Tibial nerve (tissue), 4 donors: ENCODE data around the gene EXD3. TPM values are rescaled to one million over a fixed set of nuclear protein-coding genes. Genes with fewer than 3 reads are reported as not detected.

ENCODE experiments used
- DNase-seq, 2 donors: peaks; one replicate each; pipeline ENCODE4 v3.0.0-alpha.2; 2019; ENCODE audit warnings: low spot score in 2 of 2
- H3K27ac ChIP-seq, 4 donors: fragments of 200-600 bp; sonication (generic) in 3 of 4; one replicate each; pipeline ENCODE4 v1.5.1; 2017 to 2019; ENCODE audit warnings: mild to moderate bottlenecking in 1 of 4
- H3K27me3 ChIP-seq, 2 donors: fragments of 200-600 bp; sonication (generic) in 1 of 2; one replicate each; pipeline versions ENCODE4 v1.5.1 to v1.6.0; 2017 to 2019
- H3K36me3 ChIP-seq, 3 donors: fragments of 200-600 bp; sonication (generic); one replicate each; pipeline ENCODE4 v1.5.1; 2018 to 2019
- H3K4me1 ChIP-seq, 4 donors: fragments of 200-600 bp; sonication (generic) in 3 of 4; one replicate each; pipeline ENCODE4 v1.5.1; 2017 to 2019
- H3K4me3 ChIP-seq, 4 donors: fragments of 200-600 bp; sonication (generic) in 3 of 4; one replicate each; pipeline ENCODE4 v1.5.1; 2017 to 2019; ENCODE audit warnings: mild to moderate bottlenecking in 1 of 4, moderate library complexity in 1 of 4
- H3K9me3 ChIP-seq, 4 donors: fragments of 200-600 bp; sonication (generic) in 3 of 4; one replicate each; pipeline ENCODE4 v1.5.1; 2017 to 2019
- EP300 ChIP-seq, 2 donors: sonication (generic); formaldehyde crosslinking; IDR thresholded peaks; one replicate each; pipeline ENCODE4 v1.6.1; 2017; ENCODE audit warnings: antibody characterized with exemption in 2 of 2, mild to moderate bottlenecking in 1 of 2
- POLR2A ChIP-seq, 2 donors: fragments of 450-650 bp; IDR thresholded peaks; one replicate each; pipeline ENCODE4 v1.6.1; 2017; ENCODE audit warnings: antibody characterized with exemption in 2 of 2, mild to moderate bottlenecking in 2 of 2, moderate library complexity in 2 of 2
- WGBS, 2 donors: methylation state at CpG; one replicate each; pipeline ENCODE4 v1.1.5; 2018; 5-methylcytosine and 5-hydroxymethylcytosine counted together
- total RNA-seq, 4 donors: library from RNA; depleted of rRNA; stranded (reverse); fragments of >200 nt; gene quantifications; one replicate each; pipeline ENCODE4 v1.1.0, GENCODE V29; 2016
- TF ChIP-seq, protein P1 (sequence below), 5 experiments: fragments of 200-600 bp in 3 of 5; fragments of 450-650 bp in 2 of 5; sonication (generic) in 3 of 5; IDR thresholded peaks; one replicate each; pipeline ENCODE4 v1.5.1; 2016 to 2019; ENCODE audit warnings: antibody characterized with exemption in 5 of 5, mild to moderate bottlenecking in 3 of 5, moderate library complexity in 2 of 5

The EXD3 gene
- total RNA-seq, 4 donors from 2014 or later = 27.6 to 99.9 (median 55.2) TPM

- H3K4me1 ChIP-seq = peaks cover 0 to 15% (median 0%) of the 10 kb centered on the region in 4 donors
- no peak for DNase-seq
- TF ChIP-seq, protein P1, sequence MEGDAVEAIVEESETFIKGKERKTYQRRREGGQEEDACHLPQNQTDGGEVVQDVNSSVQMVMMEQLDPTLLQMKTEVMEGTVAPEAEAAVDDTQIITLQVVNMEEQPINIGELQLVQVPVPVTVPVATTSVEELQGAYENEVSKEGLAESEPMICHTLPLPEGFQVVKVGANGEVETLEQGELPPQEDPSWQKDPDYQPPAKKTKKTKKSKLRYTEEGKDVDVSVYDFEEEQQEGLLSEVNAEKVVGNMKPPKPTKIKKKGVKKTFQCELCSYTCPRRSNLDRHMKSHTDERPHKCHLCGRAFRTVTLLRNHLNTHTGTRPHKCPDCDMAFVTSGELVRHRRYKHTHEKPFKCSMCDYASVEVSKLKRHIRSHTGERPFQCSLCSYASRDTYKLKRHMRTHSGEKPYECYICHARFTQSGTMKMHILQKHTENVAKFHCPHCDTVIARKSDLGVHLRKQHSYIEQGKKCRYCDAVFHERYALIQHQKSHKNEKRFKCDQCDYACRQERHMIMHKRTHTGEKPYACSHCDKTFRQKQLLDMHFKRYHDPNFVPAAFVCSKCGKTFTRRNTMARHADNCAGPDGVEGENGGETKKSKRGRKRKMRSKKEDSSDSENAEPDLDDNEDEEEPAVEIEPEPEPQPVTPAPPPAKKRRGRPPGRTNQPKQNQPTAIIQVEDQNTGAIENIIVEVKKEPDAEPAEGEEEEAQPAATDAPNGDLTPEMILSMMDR (IDR thresholded peaks at IDR 0.05) = no peak
- TF ChIP-seq EP300 (IDR thresholded peaks at IDR 0.05) (no peak), POLR2A (IDR thresholded peaks at IDR 0.05) (no peak)
- H3K9me3 ChIP-seq = no peaks in the 10 kb centered on the region
- H3K27me3 ChIP-seq = no peaks in the 10 kb centered on the region
- H3K4me3 ChIP-seq = no peak overlapping the region
- 89% methylated on average over 39 of the region's 39 CpGs for WGBS, 2 donors
- H3K36me3 ChIP-seq = peaks cover 0 to 44% (median 0%) of the 10 kb centered on the region in 3 donors
- no peak overlapping the region for H3K27ac ChIP-seq
These were observed 38.9 kb downstream of the EXD3 start for GRCh38 chr9:137383784-137384756.

GRCh38 chr9:137383081-137383783 is 39.7 kb downstream of the EXD3 start:
- Histone ChIP-seq H3K27me3 (no peaks in the 10 kb centered on the region), H3K4me3 (no peak overlapping the region), H3K27ac (no peak overlapping the region), H3K4me1 (peaks cover 0 to 13% (median 0%) of the 10 kb centered on the region in 4 donors), H3K36me3 (peaks cover 0 to 36% (median 0%) of the 10 kb centered on the region in 3 donors), H3K9me3 (no peaks in the 10 kb centered on the region)
- TF ChIP-seq EP300 (IDR thresholded peaks at IDR 0.05) (no peak), POLR2A (IDR thresholded peaks at IDR 0.05) (no peak)
- TF ChIP-seq, protein P1 (IDR thresholded peaks at IDR 0.05) = no peak
- DNase-seq = no peak
- WGBS, 2 donors = 74 to 75% methylated on average over 21 to 23 of the region's 27 CpGs

DNA sequence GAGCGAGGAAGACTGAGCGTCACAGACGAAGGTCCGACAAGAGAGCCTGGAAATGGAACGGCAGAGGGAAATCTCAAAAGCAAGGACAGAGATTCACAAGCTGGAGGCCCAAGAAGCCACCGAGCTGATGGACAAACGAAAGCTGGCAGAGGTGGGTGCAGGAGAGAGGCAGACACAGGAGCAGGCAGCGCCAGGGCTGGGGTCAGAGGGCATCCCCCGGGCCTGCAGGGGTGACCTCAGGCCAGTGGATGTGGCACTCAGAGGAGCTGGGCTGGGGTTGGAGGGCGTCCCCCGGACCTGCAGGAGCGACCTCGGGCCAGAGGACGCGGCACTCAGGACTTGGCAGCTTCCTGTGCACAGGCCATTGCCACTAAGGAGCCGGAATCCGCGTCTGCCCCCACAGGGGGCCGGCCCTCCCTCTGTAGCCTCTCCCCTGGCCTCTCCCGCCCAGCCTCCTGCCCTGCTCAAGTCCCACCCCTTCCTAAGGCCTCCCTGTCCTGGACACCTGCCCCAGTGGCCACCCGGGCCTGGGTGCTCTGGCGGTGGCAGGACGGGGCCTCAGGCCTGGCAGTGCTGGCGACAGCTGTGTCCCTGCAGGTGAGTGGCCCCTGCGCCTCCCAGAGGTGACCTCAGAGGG is 40.4 kb downstream of the EXD3 start:
- Histone ChIP-seq H3K4me3 (no peak overlapping the region), H3K9me3 (no peaks in the 10 kb centered on the region), H3K27ac (no peak overlapping the region), H3K36me3 (peaks cover 0 to 33% (median 0%) of the 10 kb centered on the region in 3 donors), H3K27me3 (no peaks in the 10 kb centered on the region), H3K4me1 (peaks cover 0 to 6% (median 0%) of the 10 kb centered on the region in 4 donors)
- DNase-seq = no peak
- TF ChIP-seq POLR2A (IDR thresholded peaks at IDR 0.05) = no peak
- TF ChIP-seq, protein P1 (IDR thresholded peaks at IDR 0.05) = no peak
- TF ChIP-seq EP300 (IDR thresholded peaks at IDR 0.05) = no peak
- 70 to 77% methylated on average over 18 to 20 of the region's 25 CpGs for WGBS, 2 donors

- peaks cover 0 to 36% (median 0%) of the 10 kb centered on the region in 3 donors for H3K36me3 ChIP-seq
- no peaks in the 10 kb centered on the region for H3K27me3 ChIP-seq
- WGBS, 2 donors = 89% methylated on average over 53 of the region's 53 CpGs
- H3K4me3 ChIP-seq = no peak overlapping the region
- TF ChIP-seq EP300 (IDR thresholded peaks at IDR 0.05) (no peak), POLR2A (IDR thresholded peaks at IDR 0.05) (no peak)
- TF ChIP-seq, protein P1 (IDR thresholded peaks at IDR 0.05) = no peak
- no peaks in the 10 kb centered on the region for H3K4me1 ChIP-seq
- H3K27ac ChIP-seq = no peak overlapping the region
- H3K9me3 ChIP-seq = no peaks in the 10 kb centered on the region
- DNase-seq = no peak
These were observed 41.2 kb downstream of the EXD3 start for GRCh38 chr9:137381501-137382443.
